H9 (cell line): ENCODE results near the gene ELAVL1. TPM values are rescaled to one million over a fixed set of nuclear protein-coding genes. Genes with fewer than 3 reads are reported as not detected.

Source experiments
- DNase-seq: peaks from one replicate; pipeline ENCODE4 v3.0.0-alpha.2; 2017
- H2AFZ ChIP-seq: one replicate; pipeline ENCODE4 v1.6.1; 2013; ENCODE audit warnings: mild to moderate bottlenecking, low read length, control low read depth, moderate library complexity
- H2AK5ac ChIP-seq: 2 replicates; pipeline ENCODE4 v1.6.1; 2013; ENCODE audit warnings: low read length, control low read depth, mixed read lengths; ENCODE audit not compliant: insufficient read length
- H2BK120ac ChIP-seq: one replicate; pipeline ENCODE4 v1.6.1; 2013; ENCODE audit warnings: low read depth, mild to moderate bottlenecking, low read length, control low read depth, inconsistent platforms; ENCODE audit not compliant: poor library complexity, severe bottlenecking
- H2BK12ac ChIP-seq: 2 replicates; pipeline ENCODE4 v1.6.1; 2013; ENCODE audit warnings: low read length, control low read depth, mixed read lengths, low read depth; ENCODE audit not compliant: insufficient read length
- H2BK15ac ChIP-seq: 2 replicates; pipeline ENCODE4 v1.6.1; 2013; ENCODE audit warnings: low read depth, low read length, control low read depth
- H2BK20ac ChIP-seq: one replicate; pipeline ENCODE4 v1.6.1; 2013; ENCODE audit warnings: low read depth, mild to moderate bottlenecking, low read length, control low read depth, inconsistent platforms; ENCODE audit not compliant: poor library complexity, severe bottlenecking
- H2BK5ac ChIP-seq: 2 replicates; pipeline ENCODE4 v1.6.1; 2013; ENCODE audit warnings: low read length, control low read depth, mixed read lengths; ENCODE audit not compliant: insufficient read length
- H3K14ac ChIP-seq: 2 replicates; pipeline ENCODE4 v1.6.1; 2013; ENCODE audit warnings: low read length, control low read depth; ENCODE audit not compliant: insufficient read depth
- H3K18ac ChIP-seq: 2 replicates; pipeline ENCODE4 v1.6.1; 2013; ENCODE audit warnings: low read depth, mild to moderate bottlenecking, mixed read lengths, low read length, control low read depth; ENCODE audit not compliant: insufficient read length
- H3K23ac ChIP-seq: 2 replicates; pipeline ENCODE4 v1.6.1; 2013; ENCODE audit warnings: low read length, control low read depth, mixed read lengths, low read depth; ENCODE audit not compliant: insufficient read length
- H3K23me2 ChIP-seq: 2 replicates; pipeline ENCODE4 v1.6.1; 2013; ENCODE audit warnings: low read depth, mild to moderate bottlenecking, mixed read lengths, low read length, control low read depth; ENCODE audit not compliant: insufficient read length, poor library complexity, severe bottlenecking
- H3K27ac ChIP-seq: 2 replicates; pipeline ENCODE4 v1.5.1; 2013; ENCODE audit warnings: low read length, control low read depth, mixed read lengths, low read depth; ENCODE audit not compliant: insufficient read length
- H3K27me3 ChIP-seq: 2 replicates; pipeline ENCODE4 v1.6.1; 2013; ENCODE audit warnings: low read length, control low read depth, inconsistent platforms; ENCODE audit not compliant: insufficient read depth
- H3K4ac ChIP-seq: 2 replicates; pipeline ENCODE4 v1.6.1; 2013; ENCODE audit warnings: low read depth, mild to moderate bottlenecking, control low read depth, inconsistent platforms, low read length, moderate library complexity
- H3K4me1 ChIP-seq: 2 replicates; pipeline ENCODE4 v1.6.1; 2013; ENCODE audit warnings: low read length, control low read depth, inconsistent platforms; ENCODE audit not compliant: insufficient read depth
- H3K4me2 ChIP-seq: 2 replicates; pipeline ENCODE4 v1.6.1; 2013; ENCODE audit warnings: low read length, control low read depth, mixed read lengths; ENCODE audit not compliant: insufficient read length, insufficient read depth
- H3K56ac ChIP-seq: 2 replicates; pipeline ENCODE4 v1.6.1; 2013; ENCODE audit warnings: low read depth, mild to moderate bottlenecking, mixed read lengths, low read length, control low read depth; ENCODE audit not compliant: insufficient read length
- H3K79me1 ChIP-seq: 2 replicates; pipeline ENCODE4 v1.6.1; 2013; ENCODE audit warnings: low read depth, mild to moderate bottlenecking, moderate library complexity, low read length, control low read depth, inconsistent platforms; ENCODE audit not compliant: insufficient read depth, poor library complexity, severe bottlenecking
- H3K79me2 ChIP-seq: 2 replicates; pipeline ENCODE4 v1.6.1; 2013; ENCODE audit warnings: low read length, control low read depth, inconsistent platforms; ENCODE audit not compliant: insufficient read depth
- H3K9ac ChIP-seq: 2 replicates; pipeline ENCODE4 v1.6.1; 2013; ENCODE audit warnings: low read length, control low read depth, mixed read lengths; ENCODE audit not compliant: insufficient read length; ENCODE audit errors: extremely low read depth
- H3K9me3 ChIP-seq: one replicate; pipeline ENCODE4 v1.6.1; 2013; ENCODE audit warnings: low read depth, low read length, inconsistent platforms; ENCODE audit not compliant: control insufficient read depth
- H3T11ph ChIP-seq: one replicate; pipeline ENCODE4 v1.6.1; 2013; ENCODE audit warnings: mild to moderate bottlenecking, low read length, control low read depth, inconsistent platforms
- H4K20me1 ChIP-seq: one replicate; pipeline ENCODE4 v1.6.1; 2013; ENCODE audit not compliant: control insufficient read depth, insufficient read length, insufficient read depth
- H4K5ac ChIP-seq: 2 replicates; pipeline ENCODE4 v1.6.1; 2013; ENCODE audit warnings: low read depth, mild to moderate bottlenecking, mixed read lengths, low read length, control low read depth; ENCODE audit not compliant: insufficient read length
- H4K8ac ChIP-seq: replicated peaks from 2 replicates; pipeline ENCODE4 v1.6.1; 2013; ENCODE audit warnings: low read length, control low read depth, mixed read lengths, low read depth; ENCODE audit not compliant: insufficient read length
- H4K91ac ChIP-seq: 2 replicates; pipeline ENCODE4 v1.6.1; 2013; ENCODE audit warnings: low read depth, mild to moderate bottlenecking, moderate library complexity, mixed read lengths, low read length, control low read depth; ENCODE audit not compliant: insufficient read length
- H3K27ac Mint-ChIP-seq, 3 experiments: 2 replicates in 2 of 3; 3 replicates in 1 of 3; pipeline ENCODE4 v1.8.0; 2020 to 2021; ENCODE audit warnings: mixed read lengths in 3 of 3, mild to moderate bottlenecking in 1 of 3, moderate library complexity in 1 of 3
- H3K27me3 Mint-ChIP-seq: 2 replicates; pipeline ENCODE4 v1.8.0; 2021; ENCODE audit warnings: low read depth, mild to moderate bottlenecking, moderate library complexity, mixed read lengths
- H3K36me3 Mint-ChIP-seq, 3 experiments: 2 replicates in 2 of 3; 3 replicates in 1 of 3; pipeline ENCODE4 v1.8.0; 2020 to 2021; ENCODE audit warnings: low read depth in 3 of 3, mixed read lengths in 3 of 3; ENCODE audit not compliant: insufficient read depth in 1 of 3
- H3K4me1 Mint-ChIP-seq, 2 experiments: 2 replicates each; pipeline ENCODE4 v1.8.0; 2020; ENCODE audit warnings: mixed read lengths in 2 of 2
- H3K4me3 Mint-ChIP-seq, 2 experiments: 2 replicates in 1 of 2; 3 replicates in 1 of 2; pipeline ENCODE4 v1.8.0; 2020 to 2021; ENCODE audit warnings: mild to moderate bottlenecking in 2 of 2, mixed read lengths in 2 of 2, moderate library complexity in 1 of 2
- H3K9me3 Mint-ChIP-seq, 2 experiments: 2 replicates in 1 of 2; 3 replicates in 1 of 2; pipeline ENCODE4 v1.8.0; 2020; ENCODE audit warnings: mild to moderate bottlenecking in 2 of 2, mixed read lengths in 2 of 2, moderate library complexity in 1 of 2
- CTCF ChIP-seq: fragments of 200-600 bp; sonication (generic); conservative IDR thresholded peaks from 3 replicates; pipeline ENCODE4 v1.8.0; 2021; ENCODE audit warnings: antibody characterized with exemption, mild to moderate bottlenecking
- WGBS: extraction: QIAGEN DNeasy Blood & Tissue Kit; methylation state at CpG from one replicate; pipeline ENCODE4 v1.1.7; 2013; ENCODE audit warnings: missing lambda C conversion rate, low lambda C conversion rate, mixed read lengths; ENCODE audit not compliant: insufficient read length; ENCODE audit errors: extremely low coverage; 5-methylcytosine and 5-hydroxymethylcytosine counted together
- total RNA-seq: library from RNA; stranded (reverse); gene quantifications from 2 replicates; pipeline ENCODE4 v1.2.1, GENCODE V29; 2021

Gene ELAVL1
- total RNA-seq, 1 experiment from 2014 or later: 149 TPM

GRCh38 chr19:8028951-8029491 lies 23.6 kb upstream of the ELAVL1 start:
- H3K27me3 ChIP-seq: no peaks in the 10 kb centered on the region
- no peak overlapping the region for H3K4ac ChIP-seq
- H2BK12ac ChIP-seq: no peak overlapping the region
- no peak overlapping the region for H3K23ac ChIP-seq
- H3K23me2 ChIP-seq: no peaks in the 10 kb centered on the region
- H2AK5ac ChIP-seq: no peak overlapping the region
- H2BK20ac ChIP-seq: no peak overlapping the region
- H3K18ac ChIP-seq: no peak overlapping the region
- H3K56ac ChIP-seq: no peak overlapping the region
- no peaks in the 10 kb centered on the region for H3K79me2 ChIP-seq
- peaks cover 16 to 30% of the 10 kb centered on the region in 2 experiments for H3K4me1 Mint-ChIP-seq
- no peak overlapping the region for H2AFZ ChIP-seq
- H4K8ac ChIP-seq: no peak overlapping the region
- H3K79me1 ChIP-seq: no peaks in the 10 kb centered on the region
- no peaks in the 10 kb centered on the region; the same call in 1 of the 2 replicates for H3K4me1 ChIP-seq
- H3K14ac ChIP-seq: no peak overlapping the region
- no peaks in the 10 kb centered on the region for H3K9me3 Mint-ChIP-seq
- H3K36me3 Mint-ChIP-seq: no peaks in the 10 kb centered on the region; a peak in 2 of 7 replicates
- H4K91ac ChIP-seq: no peak overlapping the region
- no peak overlapping the region for H3K9ac ChIP-seq
- no peak overlapping the region for H3K4me2 ChIP-seq
- H2BK15ac ChIP-seq: no peak overlapping the region
- H4K20me1 ChIP-seq: no peaks in the 10 kb centered on the region
- no peak overlapping the region for H3T11ph ChIP-seq
- no peak overlapping the region for H3K4me3 Mint-ChIP-seq
- no CpG with 5 or more reads among the region's 12 CpGs for WGBS
- H3K9me3 ChIP-seq: no peaks in the 10 kb centered on the region
- H3K27ac Mint-ChIP-seq: peak overlapping the region; percentile 61 to 82 (median 70); a peak in 4 of 7 replicates
- H3K27ac ChIP-seq: no peak overlapping the region
- no peak overlapping the region for H2BK5ac ChIP-seq
- H2BK120ac ChIP-seq: no peak overlapping the region
- peak; percentile 59 for DNase-seq
- no peak overlapping the region for H4K5ac ChIP-seq
- H3K27me3 Mint-ChIP-seq: peaks cover 8% of the 10 kb centered on the region
- TF ChIP-seq CTCF: peak; percentile 26; the same call in 2 of the 3 replicates
